Vagina (tissue), 2 donors: Measurements from ENCODE around the gene RIT2.

Source experiments
- CTCF ChIP-seq, 3 experiments: fragments of 450-650 bp in 2 of 3; fragments of 200-600 bp in 1 of 3; sonication (generic) in 1 of 3; IDR thresholded peaks; one replicate each; pipeline ENCODE4 v1.5.1; 2017 to 2019; ENCODE audit warnings: antibody characterized with exemption in 3 of 3, mild to moderate bottlenecking in 2 of 3, moderate library complexity in 2 of 3
- POLR2A ChIP-seq, 2 donors: fragments of 450-650 bp; IDR thresholded peaks; one replicate each; pipeline ENCODE4 v1.6.1; 2017; ENCODE audit warnings: antibody characterized with exemption in 2 of 2, mild to moderate bottlenecking in 2 of 2, moderate library complexity in 2 of 2
- POLR2AphosphoS5 ChIP-seq, 2 donors: sonication (generic); formaldehyde crosslinking; IDR thresholded peaks; one replicate each; pipeline ENCODE4 v1.9.0; 2017; ENCODE audit warnings: antibody characterized with exemption in 2 of 2, mild to moderate bottlenecking in 2 of 2, low read depth in 1 of 2; ENCODE audit not compliant: insufficient read depth in 1 of 2

GRCh38 chr18:42925036-42925435, 190.4 kb downstream of the RIT2 start:
- TF ChIP-seq CTCF (IDR thresholded peaks at IDR 0.05) (no peak), POLR2AphosphoS5 (IDR thresholded peaks at IDR 0.05; ENCODE audit: insufficient read depth in 1 of 2, low read depth in 1 of 2) (no peak), POLR2A (IDR thresholded peaks at IDR 0.05) (no peak)
